Adipocyte (in vitro differentiated cells): ENCODE measurements around the gene ITPKB.

Experiments used
- DNase-seq: peaks from one replicate; pipeline ENCODE4 v3.0.0-alpha.2; 2015; ENCODE audit warnings: low read depth
- H3K27me3 ChIP-seq: replicated peaks from 2 replicates; pipeline ENCODE4 v1.7.0; 2013; ENCODE audit warnings: mild to moderate bottlenecking, low read length, moderate library complexity; ENCODE audit not compliant: control insufficient read depth, insufficient read depth
- H3K36me3 ChIP-seq: 2 replicates; pipeline ENCODE4 v1.7.0; 2013; ENCODE audit warnings: low read length, mild to moderate bottlenecking, moderate library complexity; ENCODE audit not compliant: control insufficient read depth, insufficient read depth, severe bottlenecking
- H3K4me1 ChIP-seq: 2 replicates; pipeline ENCODE4 v1.7.0; 2013; ENCODE audit warnings: mild to moderate bottlenecking, low read length, moderate library complexity; ENCODE audit not compliant: control insufficient read depth, insufficient read depth
- H3K4me3 ChIP-seq: 2 replicates; pipeline ENCODE4 v1.7.0; 2013; ENCODE audit warnings: mild to moderate bottlenecking, low read length, moderate library complexity
- H3K9ac ChIP-seq: 2 replicates; pipeline ENCODE4 v1.7.0; 2013; ENCODE audit warnings: mild to moderate bottlenecking, low read length, moderate library complexity
- H3K9me3 ChIP-seq: 2 replicates; pipeline ENCODE4 v1.7.0; 2013; ENCODE audit warnings: mild to moderate bottlenecking, low read length, moderate library complexity; ENCODE audit not compliant: control insufficient read depth

ITPKB gene

DNA sequence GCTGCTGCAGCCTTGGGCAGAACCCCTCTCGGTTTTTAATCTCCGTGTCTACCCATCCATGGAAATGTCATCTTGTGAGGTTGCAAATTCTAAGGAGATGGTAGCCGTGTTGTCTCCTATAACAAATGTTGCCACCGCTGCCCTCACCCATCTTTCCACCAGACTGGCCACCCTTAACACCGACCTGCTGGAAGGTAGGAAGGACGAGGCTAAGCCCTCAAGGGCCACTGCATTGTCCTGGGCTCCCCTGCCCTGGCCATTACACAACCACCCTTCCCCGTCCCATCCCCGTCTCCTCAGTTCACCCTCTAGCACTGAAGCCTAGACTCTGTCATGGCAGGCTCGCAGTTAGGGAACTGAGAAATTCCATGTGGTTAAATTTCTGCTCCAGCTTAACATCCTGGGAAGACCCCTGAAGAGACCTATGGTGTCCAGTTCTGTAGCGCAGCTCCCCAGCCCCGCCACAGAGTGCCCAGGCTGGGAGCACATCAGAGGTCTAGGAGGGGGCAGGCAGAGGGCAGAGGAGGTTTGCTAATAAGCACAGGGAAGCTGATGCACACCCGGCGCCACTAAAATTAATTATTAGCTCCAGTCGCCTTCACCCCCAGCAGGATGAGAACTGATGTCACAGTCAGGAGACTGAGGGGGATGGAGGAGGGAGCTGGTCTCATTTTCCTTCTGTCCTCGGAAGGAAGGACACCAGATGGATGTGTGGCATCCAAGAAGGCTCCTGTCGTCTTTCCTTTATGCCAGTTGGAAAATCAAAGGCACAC, 152.2 kb downstream of the ITPKB start:
- Histone ChIP-seq H3K27me3 (peaks cover 9% of the 10 kb centered on the region), H3K4me3 (no peak overlapping the region), H3K36me3 (no peaks in the 10 kb centered on the region), H3K9me3 (no peaks in the 10 kb centered on the region), H3K4me1 (peaks cover 16% of the 10 kb centered on the region), H3K9ac (no peak overlapping the region)
- DNase-seq = no peak

DNA sequence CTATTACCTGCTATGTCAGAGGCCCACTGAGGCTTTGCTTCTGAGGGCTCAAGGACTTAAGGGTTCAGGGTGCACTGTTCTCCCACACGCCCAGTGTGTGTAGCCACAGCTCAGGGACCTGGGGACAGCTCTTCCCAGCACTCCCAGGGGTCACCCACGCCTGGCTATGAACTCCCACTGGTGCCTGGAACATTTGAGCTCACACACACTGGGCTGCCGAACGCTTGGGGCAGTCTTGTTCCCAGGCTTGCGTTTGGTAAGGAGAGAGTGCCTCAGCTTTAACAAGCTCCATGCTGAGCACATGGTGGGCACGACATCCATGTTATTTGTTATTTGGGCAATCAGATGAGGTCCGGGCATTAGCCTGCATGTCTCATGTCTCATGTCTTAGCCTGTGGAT, 153.0 kb downstream of the ITPKB start:
- H3K9ac ChIP-seq = no peak overlapping the region
- H3K4me1 ChIP-seq = peaks cover 16% of the 10 kb centered on the region
- H3K4me3 ChIP-seq = no peak overlapping the region
- H3K36me3 ChIP-seq = no peaks in the 10 kb centered on the region
- DNase-seq = no peak
- no peaks in the 10 kb centered on the region for H3K9me3 ChIP-seq
- peaks cover 12% of the 10 kb centered on the region for H3K27me3 ChIP-seq

DNA sequence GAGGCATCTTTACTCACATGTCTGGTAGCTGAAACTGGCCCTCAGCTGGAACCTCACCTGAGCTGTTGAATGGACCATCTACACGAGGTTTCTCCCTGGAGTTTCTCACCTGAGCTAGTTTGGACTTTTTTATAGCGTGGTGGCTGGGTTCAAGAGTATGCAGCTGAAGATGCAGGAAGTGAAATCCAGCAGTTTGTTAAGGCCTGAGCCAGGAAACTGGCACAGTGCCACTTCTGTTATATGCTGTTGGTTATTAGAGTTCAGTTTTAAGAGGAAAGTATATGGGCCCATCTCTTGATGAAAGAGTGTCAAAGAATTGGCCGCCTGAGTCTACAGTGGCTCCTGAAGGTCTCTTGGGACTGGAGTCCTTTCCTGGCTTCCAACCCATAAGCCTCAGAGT, 154.9 kb downstream of the ITPKB start:
- H3K4me1 ChIP-seq = peaks cover 14% of the 10 kb centered on the region
- DNase-seq = no peak
- no peaks in the 10 kb centered on the region for H3K36me3 ChIP-seq
- H3K9ac ChIP-seq = no peak overlapping the region
- no peak overlapping the region for H3K4me3 ChIP-seq
- no peaks in the 10 kb centered on the region for H3K9me3 ChIP-seq
- H3K27me3 ChIP-seq = peaks cover 12% of the 10 kb centered on the region

DNA sequence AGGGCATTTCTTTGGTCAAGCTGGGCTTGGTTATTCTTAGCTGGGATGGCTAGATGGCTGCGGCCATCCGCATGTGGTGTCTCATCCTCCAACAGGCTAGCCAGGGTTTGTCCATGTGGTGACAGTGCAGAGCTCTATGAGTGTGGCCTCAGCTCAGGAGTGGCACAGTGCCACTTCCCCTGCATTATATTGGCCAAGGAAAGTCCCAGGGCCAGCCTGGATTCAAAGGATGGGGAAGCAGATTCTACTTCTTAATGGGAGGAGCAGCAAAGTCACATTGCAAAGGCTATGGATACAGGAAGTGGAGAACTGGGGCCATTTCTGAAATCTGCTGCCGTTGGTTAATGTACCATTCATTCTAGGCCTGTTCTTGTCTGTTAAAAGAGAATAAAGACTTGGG, 156.1 kb downstream of the ITPKB start:
- no peaks in the 10 kb centered on the region for H3K36me3 ChIP-seq
- H3K27me3 ChIP-seq = peaks cover 12% of the 10 kb centered on the region

More for the DNA sequence above, 156.1 kb downstream of the ITPKB start:
- H3K9me3 ChIP-seq = no peaks in the 10 kb centered on the region
- H3K9ac ChIP-seq = no peak overlapping the region
- DNase-seq = no peak
- no peak overlapping the region for H3K4me3 ChIP-seq
- H3K4me1 ChIP-seq = peaks cover 3% of the 10 kb centered on the region
